AG09319 (cell line): Measurements from ENCODE around the gene AGPAT2.

ENCODE experiments used
- DNase-seq: peaks from one replicate; pipeline ENCODE4 v3.0.0-alpha.2; 2010; ENCODE audit warnings: low read depth; ENCODE audit errors: extremely low read depth
- CTCF ChIP-seq: IDR thresholded peaks from 2 replicates; pipeline ENCODE4 v1.5.1; 2011; ENCODE audit warnings: low read depth, mild to moderate bottlenecking, inconsistent platforms, low read length, moderate library complexity

AGPAT2 gene

GRCh38 chr9:136660971-136661550 is 26.2 kb downstream of the AGPAT2 start:
- TF ChIP-seq CTCF = no peak
- no peak for DNase-seq

- TF ChIP-seq CTCF = no peak
- no peak for DNase-seq
Measured at GRCh38 chr9:136659861-136660784, 27.1 kb downstream of the AGPAT2 start.

GRCh38 chr9:136658849-136659535 is 28.3 kb downstream of the AGPAT2 start:
- DNase-seq = no peak
- no peak for TF ChIP-seq CTCF

- no peak for TF ChIP-seq CTCF
- no peak for DNase-seq
Measured at GRCh38 chr9:136657974-136658848, 29.0 kb downstream of the AGPAT2 start.

GRCh38 chr9:136656795-136657611 is 30.3 kb downstream of the AGPAT2 start:
- DNase-seq = no peak
- no peak for TF ChIP-seq CTCF

GRCh38 chr9:136656183-136656738 is 31.0 kb downstream of the AGPAT2 start:
- DNase-seq = no peak
- no peak for TF ChIP-seq CTCF
